Measurements from ENCODE around the gene POU3F1. TPM values are rescaled to one million over a fixed set of nuclear protein-coding genes. Genes with fewer than 3 reads are reported as not detected.
A peak's percentile ranks its signal among the peaks of the same experiment; 100 is the strongest.

POU3F1 gene
- total RNA-seq, 1 donor, result under 0.01 TPM

- no peak overlapping the region for H3K4me3 ChIP-seq (ENCODE audit: low read depth, low read length)
- no peak for TF ChIP-seq CTCF (IDR thresholded peaks at IDR 0.05; ENCODE audit: insufficient read depth, low read depth, low read length)
- no peak for DNase-seq (ENCODE audit: low read depth)
Observed at GRCh38 chr1:38014724-38015424, 31.7 kb downstream of the POU3F1 start.

GRCh38 chr1:38014171-38014570 lies 32.4 kb downstream of the POU3F1 start:
- TF ChIP-seq CTCF (IDR thresholded peaks at IDR 0.05; ENCODE audit: insufficient read depth, low read depth, low read length), result peak; percentile 12
- no peak for DNase-seq (ENCODE audit: low read depth)
- peak overlapping the region; percentile 8 for H3K4me3 ChIP-seq (ENCODE audit: low read depth, low read length)

- TF ChIP-seq CTCF (IDR thresholded peaks at IDR 0.05; ENCODE audit: insufficient read depth, low read depth, low read length), result no peak
- DNase-seq (ENCODE audit: low read depth), result no peak
- peak overlapping the region; percentile 82 for H3K4me3 ChIP-seq (ENCODE audit: low read depth, low read length)
Observed at GRCh38 chr1:38013227-38013622, 33.4 kb downstream of the POU3F1 start.

- DNase-seq (ENCODE audit: low read depth), result peak; percentile 100
- H3K4me3 ChIP-seq (ENCODE audit: low read depth, low read length), result peak within 1 kb of the TSS; percentile 82
- no peak for TF ChIP-seq CTCF (IDR thresholded peaks at IDR 0.05; ENCODE audit: insufficient read depth, low read depth, low read length)
Observed at GRCh38 chr1:38012363-38013226, 34.0 kb downstream of the POU3F1 start, which contains the start of gene UTP11. Gene UTP11 (plus strand): TSS chr1:38012734. CDS start chr1:38012803, 69 bp downstream.

- no peak for TF ChIP-seq CTCF (IDR thresholded peaks at IDR 0.05; ENCODE audit: insufficient read depth, low read depth, low read length)
- DNase-seq (ENCODE audit: low read depth), result no peak
- no peak overlapping the region for H3K4me3 ChIP-seq (ENCODE audit: low read depth, low read length)
Observed at GRCh38 chr1:38009841-38010180, 36.8 kb downstream of the POU3F1 start.

- TF ChIP-seq CTCF (IDR thresholded peaks at IDR 0.05; ENCODE audit: insufficient read depth, low read depth, low read length), result no peak
- DNase-seq (ENCODE audit: low read depth), result no peak
- no peak overlapping the region for H3K4me3 ChIP-seq (ENCODE audit: low read depth, low read length)
Observed at GRCh38 chr1:38009088-38009840, 37.3 kb downstream of the POU3F1 start.
